Thyroid gland (tissue), 4 donors: ENCODE measurements around the gene ASB2. TPM values are rescaled to one million over a fixed set of nuclear protein-coding genes. Genes with fewer than 3 reads are reported as not detected.

Source experiments
- DNase-seq, 2 donors: peaks; one replicate each; pipeline ENCODE4 v3.0.0-alpha.2; 2019
- H3K27ac ChIP-seq, 3 donors: fragments of 200-600 bp; sonication (generic); 1 replicate in 2 of 3; 2 replicates in 1 of 3; pipeline ENCODE4 v1.5.1; 2016 to 2019; ENCODE audit warnings: mild to moderate bottlenecking in 1 of 3, moderate library complexity in 1 of 3
- H3K27me3 ChIP-seq: fragments of 200-600 bp; sonication (generic); one replicate; pipeline ENCODE4 v1.5.1; 2019
- H3K36me3 ChIP-seq, 2 donors: fragments of 200-600 bp; sonication (generic); one replicate each; pipeline ENCODE4 v1.5.1; 2016 to 2019
- H3K4me1 ChIP-seq, 2 donors: fragments of 200-600 bp; sonication (generic); one replicate each; pipeline ENCODE4 v1.5.1; 2017 to 2019
- H3K4me3 ChIP-seq, 3 donors: fragments of 200-600 bp; sonication (generic); replicated peaks in 1 of 3; 1 replicate in 2 of 3; 2 replicates in 1 of 3; pipeline ENCODE4 v1.5.1; 2016; ENCODE audit warnings: mild to moderate bottlenecking in 1 of 3
- H3K9me3 ChIP-seq: fragments of 200-600 bp; sonication (generic); one replicate; pipeline ENCODE4 v1.5.1; 2017
- CTCF ChIP-seq, 6 experiments: fragments of 200-600 bp in 3 of 6; fragments of 450-650 bp in 3 of 6; sonication (generic) in 3 of 6; IDR thresholded peaks; one replicate each; pipeline ENCODE4 v1.5.1; 2016 to 2019; ENCODE audit warnings: antibody characterized with exemption in 6 of 6, mild to moderate bottlenecking in 2 of 6, inconsistent platforms in 1 of 6, moderate library complexity in 1 of 6
- POLR2A ChIP-seq, 2 donors: fragments of 450-650 bp; IDR thresholded peaks; one replicate each; pipeline ENCODE4 v1.6.1; 2017; ENCODE audit warnings: antibody characterized with exemption in 2 of 2, mild to moderate bottlenecking in 2 of 2, moderate library complexity in 1 of 2
- WGBS, 2 donors: methylation state at CpG; one replicate each; pipeline ENCODE4 v1.1.5; 2017; 5-methylcytosine and 5-hydroxymethylcytosine counted together
- intact Hi-C: fragments of 100-400 bp; cut with DNase I; formaldehyde crosslinking; loops from one replicate; pipeline ENCODE4 v1.15.1; 2023
- total RNA-seq, 4 donors: library from RNA; depleted of rRNA; stranded (reverse); fragments of >200 nt; gene quantifications; one replicate each; pipeline ENCODE4 v1.2.3, GENCODE V29; 2016

Gene ASB2
- total RNA-seq, 4 donors from 2014 or later, result 0.67 to 3.8 (median 0.79) TPM; not detected in 1

GRCh38 chr14:93998871-93999403 lies 22.6 kb upstream of the ASB2 start:
- Histone ChIP-seq H3K36me3 (no peaks in the 10 kb centered on the region), H3K9me3 (no peaks in the 10 kb centered on the region), H3K27ac (no peak overlapping the region), H3K4me1 (peaks cover 0 to 4% of the 10 kb centered on the region in 2 donors), H3K4me3 (no peak overlapping the region), H3K27me3 (no peaks in the 10 kb centered on the region)
- intact Hi-C loops, result no loop called here
- 75 to 80% methylated on average over 2 of the region's 7 CpGs for WGBS, 2 donors
- no peak for TF ChIP-seq POLR2A (IDR thresholded peaks at IDR 0.05)
- TF ChIP-seq CTCF (IDR thresholded peaks at IDR 0.05), result no peak
- DNase-seq, result no peak

GRCh38 chr14:93997916-93998870 lies 21.8 kb upstream of the ASB2 start:
- no peak for DNase-seq
- WGBS, 2 donors, result 82 to 88% methylated on average over 17 of the region's 17 CpGs
- H3K36me3 ChIP-seq, result no peaks in the 10 kb centered on the region
- no peaks in the 10 kb centered on the region for H3K27me3 ChIP-seq
- no peaks in the 10 kb centered on the region for H3K9me3 ChIP-seq
- no peak overlapping the region for H3K27ac ChIP-seq
- TF ChIP-seq POLR2A (IDR thresholded peaks at IDR 0.05) (no peak), CTCF (IDR thresholded peaks at IDR 0.05) (no peak)
- intact Hi-C loops, result no loop called here
- peaks cover 0 to 4% of the 10 kb centered on the region in 2 donors for H3K4me1 ChIP-seq
- no peak overlapping the region for H3K4me3 ChIP-seq

GRCh38 chr14:93997082-93997481 lies 20.7 kb upstream of the ASB2 start, which contains the start of gene CCDC197:
Gene CCDC197, plus strand, starts transcription at chr14:93997301. Its CDS starts 831 bp downstream, at chr14:93998132.
- intact Hi-C loops, result no loop called here
- Histone ChIP-seq H3K27ac (no peak within 1 kb of the TSS), H3K36me3 (no peaks in the 10 kb centered on the region)

GRCh38 chr14:93996130-93996695 lies 19.8 kb upstream of the ASB2 start:
- Histone ChIP-seq H3K4me3 (no peak overlapping the region), H3K4me1 (no peaks in the 10 kb centered on the region), H3K36me3 (no peaks in the 10 kb centered on the region), H3K27ac (no peak overlapping the region), H3K9me3 (no peaks in the 10 kb centered on the region), H3K27me3 (no peaks in the 10 kb centered on the region)
- no peak for DNase-seq
- 63 to 64% methylated on average over 7 to 8 of the region's 8 CpGs for WGBS, 2 donors
- no peak for TF ChIP-seq CTCF (IDR thresholded peaks at IDR 0.05)
- no peak for TF ChIP-seq POLR2A (IDR thresholded peaks at IDR 0.05)
- intact Hi-C loops, result no loop called here

More at GRCh38 chr14:93997082-93997481, 20.7 kb upstream of the ASB2 start, which contains the start of gene CCDC197:
- Histone ChIP-seq H3K4me1 (peaks cover 0 to 4% of the 10 kb centered on the region in 2 donors), H3K4me3 (no peak within 1 kb of the TSS), H3K27me3 (no peaks in the 10 kb centered on the region), H3K9me3 (no peaks in the 10 kb centered on the region)
- WGBS, 2 donors, result 91 to 100% methylated on average over 1 of the region's 1 CpG
- no peak for DNase-seq
- TF ChIP-seq POLR2A (IDR thresholded peaks at IDR 0.05) (no peak), CTCF (IDR thresholded peaks at IDR 0.05) (no peak)
